Renal cortex interstitium (tissue), 15 donors: Measurements from ENCODE around the gene ANKRD40CL. TPM values are rescaled to one million over a fixed set of nuclear protein-coding genes. Genes with fewer than 3 reads are reported as not detected.
"Not testable (repeated sequence)": the region's sequence is repeated elsewhere in the genome, so short reads cannot be mapped to it uniquely, and the experiment has no call there.

Source experiments
- DNase-seq, 11 donors: peaks; one replicate each; pipeline ENCODE4 v3.0.0-alpha.2; 2013; ENCODE audit warnings: low read depth in 9 of 11, low spot score in 4 of 11; ENCODE audit errors: extremely low read depth in 1 of 11
- long read RNA-seq, 16 experiments: transcript quantifications; one replicate each; lab custom pipeline, GENCODE V29; 2026
- polyA plus RNA-seq, 3 donors: library from polyadenylated mRNA; unstranded; fragments of 120-200 nt; gene quantifications; one replicate each; pipeline ENCODE4 v1.2.1, GENCODE V29; 2013; ENCODE audit not compliant: insufficient read length in 3 of 3

ANKRD40CL gene
- polyA plus RNA-seq: under 1 TPM; 0.13 to 0.24 (median 0.23) TPM
- long read RNA-seq, donor 1: 0 reads
- long read RNA-seq, donor 2: 0 reads
- long read RNA-seq, donor 3: 0 reads
- long read RNA-seq, donor 4: 0 reads
- long read RNA-seq, donor 5: 0 reads
- long read RNA-seq, donor 6: 0 reads
- long read RNA-seq, donor 7: 0 reads
- long read RNA-seq, donor 8: 0 reads
- long read RNA-seq, donor 9, partial matches to known transcripts: 0 of 1 reads
- long read RNA-seq, donor 9, other reads (novel, unspliced or antisense): 0 of 1 reads
- long read RNA-seq, donor 10: 0 reads
- long read RNA-seq, donor 11: 0 reads
- long read RNA-seq, donor 12: 0 reads
- long read RNA-seq, donor 13: 0 reads
- long read RNA-seq, donor 14: 0 reads
- long read RNA-seq, donor 15: 0 reads
- long read RNA-seq, donor 16: 0 reads

GRCh38 chr17:50767446-50767845 lies at the start of gene ANKRD40CL:
Gene ANKRD40CL, minus strand, starts transcription at chr17:50767518. Its CDS starts 605 bp downstream, at chr17:50766913.
- no peak for DNase-seq

- DNase-seq: no peak
These were observed 49.0 kb upstream of the ANKRD40CL start for GRCh38 chr17:50816271-50816670.

DNA sequence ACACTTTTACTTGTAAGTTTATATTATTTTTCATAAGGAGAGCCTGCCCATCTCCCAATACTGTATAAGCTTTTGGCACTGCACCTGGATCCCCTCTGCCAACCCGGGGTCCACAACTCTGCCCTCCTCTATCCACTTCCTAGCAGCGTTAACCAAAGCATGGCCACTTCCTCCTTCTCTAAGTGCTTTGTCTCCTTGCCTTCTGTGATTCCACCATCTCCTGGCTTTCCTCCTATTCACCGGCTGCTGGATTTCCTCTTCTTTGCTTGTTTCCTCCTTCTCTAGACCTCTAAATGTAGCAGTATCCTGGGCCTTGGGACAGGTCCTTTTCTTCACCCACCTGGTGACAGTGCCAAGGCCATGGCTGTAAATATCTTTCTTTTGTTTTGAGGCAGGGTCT lies 48.1 kb upstream of the ANKRD40CL start:
- no peak for DNase-seq

- DNase-seq: no peak
These were observed 46.3 kb upstream of the ANKRD40CL start for GRCh38 chr17:50813583-50813982.

DNA sequence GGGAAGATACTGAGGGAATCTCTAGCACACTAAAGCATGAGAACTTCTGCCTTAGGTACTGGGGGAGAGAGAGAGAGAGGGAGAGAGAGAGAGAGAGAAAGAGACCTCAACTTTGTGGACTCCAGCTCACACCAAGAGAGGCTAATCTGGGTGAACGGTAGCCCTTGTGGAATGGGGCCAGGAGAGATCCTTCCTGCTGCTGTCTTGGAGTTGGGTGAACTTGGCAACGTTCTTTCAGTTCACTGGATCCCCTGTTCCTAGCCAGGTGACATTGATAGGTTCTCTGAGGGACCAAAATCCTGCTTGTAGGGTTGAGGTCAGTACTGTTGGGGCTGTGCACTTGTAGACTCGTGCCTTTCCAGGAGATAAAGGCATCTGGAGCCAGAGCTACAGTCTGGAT lies 41.6 kb upstream of the ANKRD40CL start:
- no peak for DNase-seq

DNA sequence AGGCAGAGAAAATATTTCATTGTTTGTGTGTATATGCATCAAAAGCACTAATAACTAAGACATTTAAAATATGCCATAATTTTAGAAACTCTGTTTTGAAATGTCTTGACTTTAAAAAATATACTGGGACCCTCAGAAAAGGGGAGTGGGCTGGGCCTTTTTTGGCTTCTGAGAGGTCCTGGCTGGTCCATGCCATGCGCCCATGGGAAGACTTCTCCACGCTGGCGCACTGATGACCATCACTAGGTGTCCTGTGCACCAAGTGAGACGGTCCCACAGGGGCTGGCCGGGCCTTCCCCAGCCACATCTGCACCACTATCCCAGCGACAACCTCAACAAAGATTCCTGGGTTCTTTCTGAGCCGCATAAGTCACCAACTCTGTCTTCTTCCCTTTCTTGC lies 41.1 kb upstream of the ANKRD40CL start:
- no peak for DNase-seq

GRCh38 chr17:50807675-50808074 lies 40.4 kb upstream of the ANKRD40CL start:
- DNase-seq: no peak

- DNase-seq: no peak
These were observed 39.7 kb upstream of the ANKRD40CL start for GRCh38 chr17:50807009-50807408.

DNA sequence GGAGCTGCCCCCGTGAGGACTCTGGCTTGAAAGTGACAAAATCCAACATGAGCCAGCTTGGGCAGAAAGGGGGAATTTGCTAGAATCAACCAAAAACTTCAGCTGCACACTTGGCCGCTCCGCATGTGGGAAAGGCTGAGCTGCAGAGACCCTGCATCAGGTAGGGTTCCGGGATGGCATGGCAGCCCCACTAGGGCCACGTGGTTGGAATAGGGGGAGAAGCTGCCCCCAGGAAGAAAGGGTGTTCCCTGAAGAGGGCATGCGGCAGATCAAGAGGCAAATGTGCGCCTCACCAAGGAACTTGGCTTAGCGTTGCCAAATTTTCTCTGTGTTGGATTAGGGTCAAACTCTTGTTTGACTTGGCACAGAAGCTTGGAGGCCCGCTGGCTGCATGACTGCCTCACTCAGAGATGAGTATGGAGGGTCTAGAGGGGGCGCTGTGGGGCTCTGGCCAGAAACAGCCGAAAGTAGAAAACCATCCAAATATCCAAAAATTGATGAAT lies 38.9 kb upstream of the ANKRD40CL start:
- DNase-seq: no peak

DNA sequence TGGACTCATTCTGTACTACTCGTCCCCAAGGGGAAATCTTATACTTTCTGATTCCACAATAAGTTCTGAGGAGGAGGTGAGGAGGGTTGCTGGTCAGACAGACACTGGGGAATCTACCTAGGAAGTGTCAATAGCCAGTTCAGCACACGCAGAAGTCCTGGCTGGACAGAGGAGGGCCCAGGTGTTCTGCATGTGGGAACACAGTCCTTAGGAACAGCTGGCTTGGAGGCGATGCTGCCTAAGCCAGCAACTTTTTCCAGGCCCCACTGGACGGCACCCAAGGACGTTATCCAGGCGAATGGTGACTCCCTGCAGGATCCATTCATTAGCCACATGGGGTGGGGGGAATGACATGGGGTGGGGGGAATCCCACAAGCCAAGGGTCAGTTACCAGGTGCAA lies 38.2 kb upstream of the ANKRD40CL start:
- DNase-seq: no peak

DNA sequence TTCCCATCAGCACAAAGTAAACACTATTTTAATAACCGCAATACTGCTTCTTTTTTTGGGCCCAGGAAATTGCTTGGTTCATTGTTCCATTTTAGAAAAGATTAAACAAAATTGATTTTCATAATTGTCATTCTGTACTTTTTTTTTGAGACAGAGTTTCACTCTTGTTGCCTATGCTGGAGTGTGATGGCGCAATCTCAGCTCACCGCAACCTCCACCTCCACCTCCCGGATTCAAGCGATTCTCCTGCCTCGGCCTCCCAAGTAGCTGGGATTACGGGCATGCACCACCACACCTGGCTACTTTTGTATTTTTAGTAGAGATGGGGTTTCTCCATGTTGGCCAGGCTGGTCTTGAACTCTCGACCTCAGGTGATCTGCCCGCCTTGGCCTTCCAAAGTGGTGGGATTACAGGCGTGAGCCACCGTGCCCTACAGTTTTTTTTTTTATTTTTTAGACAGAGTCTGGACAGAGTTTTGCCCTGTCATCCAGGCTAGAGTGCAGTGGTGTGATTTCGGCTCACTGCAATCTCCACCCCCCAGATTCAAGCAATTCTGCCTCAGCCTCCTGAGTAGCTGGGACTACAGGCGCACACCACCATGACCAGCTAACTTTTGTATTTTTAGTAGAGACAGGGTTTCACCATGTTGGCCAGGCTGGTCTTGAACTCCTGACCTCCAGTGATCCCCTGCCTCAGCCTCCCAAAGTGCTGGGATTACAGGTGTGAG lies 37.6 kb upstream of the ANKRD40CL start:
- DNase-seq: not testable (repeated sequence)

- no peak for DNase-seq
These were observed 36.4 kb upstream of the ANKRD40CL start for GRCh38 chr17:50803676-50804075.

GRCh38 chr17:50802609-50803571 lies 35.6 kb upstream of the ANKRD40CL start:
- DNase-seq: no peak

GRCh38 chr17:50800196-50800700 lies 32.9 kb upstream of the ANKRD40CL start:
- no peak for DNase-seq

DNA sequence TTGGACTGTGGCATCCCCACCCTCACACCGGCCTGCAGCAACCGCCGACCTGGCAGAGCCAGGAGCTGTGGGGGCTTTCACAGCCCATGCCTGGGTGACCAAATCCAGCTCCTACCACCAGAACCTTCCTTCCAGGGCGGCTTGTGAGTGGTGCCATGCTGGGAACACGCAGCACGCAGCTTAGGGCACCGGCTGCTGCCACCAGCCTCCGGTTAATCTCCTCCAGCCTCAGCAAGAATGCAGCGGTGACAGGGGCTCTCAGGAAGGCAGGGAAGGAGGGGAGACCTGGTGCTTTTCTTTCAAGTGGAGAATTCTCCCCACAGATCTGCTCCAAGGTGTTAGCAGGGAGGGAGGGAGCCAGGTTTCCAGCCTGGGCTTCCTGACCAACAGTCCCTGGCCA lies 32.3 kb upstream of the ANKRD40CL start:
- no peak for DNase-seq

GRCh38 chr17:50798424-50799288 lies 31.3 kb upstream of the ANKRD40CL start:
- no peak for DNase-seq

DNA sequence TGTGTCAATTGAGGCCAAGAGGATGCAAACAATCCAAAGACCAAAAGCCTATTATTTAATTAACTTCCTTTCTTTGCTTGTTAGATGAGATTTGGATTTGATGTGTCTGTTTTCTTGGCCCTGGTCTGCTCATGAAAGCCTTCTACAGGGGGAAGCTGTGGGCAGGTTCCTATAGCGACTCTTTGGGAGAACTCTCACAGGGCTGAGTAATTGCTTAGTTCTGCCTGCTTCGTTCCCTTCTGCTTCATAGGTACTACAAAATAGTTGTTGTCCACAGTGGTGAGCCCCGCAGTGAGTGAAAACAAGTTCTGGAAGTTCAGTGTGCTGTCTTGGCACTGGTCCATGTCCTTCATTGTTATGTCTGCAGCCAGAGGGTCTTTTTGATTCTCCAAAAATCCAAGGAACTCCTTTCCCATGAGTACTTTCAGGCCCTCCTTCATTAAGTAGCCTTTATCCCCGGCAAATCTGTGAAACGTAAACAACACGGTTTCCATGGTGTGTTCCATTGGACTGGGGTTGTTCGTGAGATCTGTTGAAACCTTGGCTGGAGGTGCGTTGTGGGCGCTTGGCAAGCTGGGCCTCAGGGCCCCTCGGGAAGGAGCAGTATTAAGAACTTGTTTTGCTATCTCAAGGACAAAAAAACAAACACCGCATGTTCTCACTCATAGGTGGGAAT lies 30.0 kb upstream of the ANKRD40CL start:
- DNase-seq: no peak

- no peak for DNase-seq
These were observed 27.0 kb upstream of the ANKRD40CL start for GRCh38 chr17:50794361-50794760.
